Iris pigment epithelial cell (primary cell): ENCODE data around the gene GSTM4.
"Not testable (repeated sequence)": the region's sequence is repeated elsewhere in the genome, so short reads cannot be mapped to it uniquely, and the experiment has no call there.

Experiments used
- DNase-seq: peaks from one replicate; pipeline ENCODE4 v3.0.0-alpha.2; 2011; ENCODE audit warnings: low read depth

GSTM4 gene

DNA sequence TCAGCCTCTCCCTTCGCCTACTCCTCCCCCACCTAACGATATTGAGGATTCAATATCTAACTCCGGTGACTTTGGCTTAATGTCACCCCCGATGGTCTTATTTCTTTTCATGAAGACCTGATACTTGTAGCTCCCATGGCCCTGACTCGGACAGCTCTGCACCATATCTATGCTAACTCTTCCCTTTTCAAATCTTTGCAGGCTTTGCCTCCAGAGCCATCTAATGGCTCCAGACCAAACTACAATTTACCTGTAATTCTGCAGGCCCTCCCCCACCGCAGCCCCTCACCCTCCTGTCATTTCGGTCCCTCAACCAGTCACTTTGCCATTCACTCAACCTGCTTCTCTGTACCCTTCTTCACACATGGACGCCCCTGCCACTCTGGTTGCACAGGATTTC is 48.3 kb downstream of the GSTM4 start:
- no peak for DNase-seq

DNA sequence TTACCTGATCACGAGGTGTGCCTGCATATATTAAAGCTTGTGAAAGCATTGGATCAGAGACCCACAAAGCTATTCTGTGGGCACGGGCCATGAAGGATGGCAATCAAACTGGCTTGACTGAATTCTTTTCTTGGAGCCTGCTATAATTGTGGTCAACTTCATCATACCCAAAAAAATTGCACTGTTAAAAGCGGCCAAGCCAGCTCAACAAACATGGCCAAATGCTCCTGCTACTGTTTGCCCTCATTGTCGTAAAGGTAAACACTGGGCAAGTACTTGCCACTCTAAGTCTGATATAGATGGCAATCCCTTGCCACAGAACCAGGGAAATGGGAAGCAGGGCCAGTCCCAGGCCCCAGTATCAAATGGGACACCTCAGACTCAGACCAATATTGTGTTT is 49.5 kb downstream of the GSTM4 start:
- DNase-seq, result no peak

DNA sequence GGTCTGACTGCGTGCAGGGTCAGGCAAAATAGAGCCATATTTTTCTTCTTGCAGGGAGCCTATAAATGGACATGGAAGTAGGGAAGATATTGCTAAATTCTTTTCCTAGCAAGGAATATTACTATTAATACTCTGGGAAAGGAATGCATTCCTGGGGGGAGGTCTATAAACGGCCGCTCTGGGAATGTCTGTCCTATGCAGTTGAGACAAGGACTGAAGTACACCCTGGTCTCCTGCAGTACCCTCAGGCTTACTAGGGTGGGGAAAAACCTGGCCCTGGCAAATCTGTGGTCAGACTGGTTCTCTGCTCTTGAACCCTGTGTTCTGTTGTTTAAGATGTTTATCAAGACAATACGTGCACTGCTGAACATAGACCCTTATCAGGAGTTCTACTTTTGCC is 53.0 kb downstream of the GSTM4 start:
- not testable (repeated sequence) for DNase-seq

DNA sequence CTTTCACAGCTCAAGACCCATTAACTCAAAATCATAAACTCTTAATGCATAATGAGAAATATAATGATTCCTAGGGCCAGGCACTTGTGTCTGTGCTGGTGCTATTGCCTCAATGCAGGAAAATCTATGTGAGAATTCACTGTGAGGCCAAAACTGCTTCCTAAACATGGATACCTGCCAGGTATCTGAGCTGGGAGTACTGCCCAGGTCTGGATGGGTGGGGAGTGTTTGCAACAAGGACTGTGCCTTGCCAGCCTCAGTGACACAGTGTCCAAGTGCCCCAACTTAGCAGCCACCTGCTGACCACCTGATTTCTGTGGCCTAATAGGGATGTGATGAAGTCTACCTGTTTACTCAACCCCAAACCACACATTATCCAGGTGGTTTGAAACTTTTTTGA is 53.9 kb downstream of the GSTM4 start:
- DNase-seq, result not testable (repeated sequence)
